ENCODE results near the gene RALGAPA1. TPM values are rescaled to one million over a fixed set of nuclear protein-coding genes. Genes with fewer than 3 reads are reported as not detected.
A peak's percentile ranks its signal among the peaks of the same experiment; 100 is the strongest.
"Not testable (repeated sequence)": the region's sequence is repeated elsewhere in the genome, so short reads cannot be mapped to it uniquely, and the experiment has no call there.

Gene RALGAPA1
- 65.0 and 73.3 TPM in 2 replicates for polyA plus RNA-seq
- polyA minus RNA-seq, result 223 and 229 TPM in 2 replicates

GRCh38 chr14:35808638-35809563 lies at the start of gene RALGAPA1:
Gene RALGAPA1, minus strand, starts transcription at chr14:35809295. Its CDS starts 460 bp downstream, at chr14:35808835.
- H4K20me1 ChIP-seq (ENCODE audit: insufficient read depth), result not testable (repeated sequence)

More at GRCh38 chr14:35808638-35809563, at the start of gene RALGAPA1:
- H3K9me2 ChIP-seq (ENCODE audit: insufficient read depth, low read length); H3K36me3 ChIP-seq (ENCODE audit: insufficient read depth, low read length); H3F3A ChIP-seq (ENCODE audit: insufficient read depth, low read length, poor library complexity, severe bottlenecking); H3K27me3 ChIP-seq (ENCODE audit: insufficient read depth, low read depth, low read length); H3K9me3 ChIP-seq (ENCODE audit: low read length): not testable (repeated sequence)
- H2AFZ ChIP-seq (ENCODE audit: low read depth, low read length), result peak within 1 kb of the TSS; percentile 45
- H3K9ac ChIP-seq (ENCODE audit: low read length), result peak within 1 kb of the TSS; percentile 83
- peak within 1 kb of the TSS; percentile 39 for H3K4me2 ChIP-seq (ENCODE audit: low read length)
- peak within 1 kb of the TSS; percentile 86 for H3K27ac ChIP-seq (ENCODE audit: low read length)
- TF ChIP-seq MXI1 (conservative IDR thresholded peaks at IDR 0.05; ENCODE audit: poor library complexity, severe bottlenecking) (peak; percentile 74), EP300 (conservative IDR thresholded peaks at IDR 0.05; ENCODE audit: poor library complexity, severe bottlenecking) (peak; percentile 56), CTCF (IDR thresholded peaks at IDR 0.05; ENCODE audit: poor library complexity, severe bottlenecking) (peak; percentile 84), SMC3 (conservative IDR thresholded peaks at IDR 0.05; ENCODE audit: poor library complexity) (peak; percentile 34), TAF1 (IDR thresholded peaks at IDR 0.05; ENCODE audit: low read depth) (peak; percentile 95), RAD21 (conservative IDR thresholded peaks at IDR 0.05) (peak; percentile 47), REST (IDR thresholded peaks at IDR 0.05; ENCODE audit: borderline replicate concordance) (peak; percentile 86), POLR2AphosphoS5 (IDR thresholded peaks at IDR 0.05) (peak; percentile 92)
- peaks cover 38% of the 10 kb centered on the region for H3K79me2 ChIP-seq (replicated peaks; ENCODE audit: insufficient read depth, low read length)
- H3K4me3 ChIP-seq (ENCODE audit: low read length), result peak within 1 kb of the TSS; percentile 77

Data from neural cell (in vitro differentiated cells).